GM12891 (cell line): ENCODE data around the gene DHX34.

Experiments used
- POLR2A ChIP-seq: IDR thresholded peaks from 2 replicates; pipeline ENCODE4 v1.6.1; 2011; ENCODE audit warnings: low read depth, low read length, control low read depth
- POLR2AphosphoS5 ChIP-seq: IDR thresholded peaks from 2 replicates; pipeline ENCODE4 v1.6.1; 2011; ENCODE audit warnings: low read depth, low read length, control low read depth
- POU2F2 ChIP-seq: IDR thresholded peaks from 2 replicates; pipeline ENCODE4 v1.6.1; 2011; ENCODE audit warnings: low read depth, mild to moderate bottlenecking, control low read depth, low read length, moderate library complexity
- SPI1 ChIP-seq: IDR thresholded peaks from 2 replicates; pipeline ENCODE4 v1.6.1; 2011; ENCODE audit warnings: low read depth, low read length, control low read depth

DNA sequence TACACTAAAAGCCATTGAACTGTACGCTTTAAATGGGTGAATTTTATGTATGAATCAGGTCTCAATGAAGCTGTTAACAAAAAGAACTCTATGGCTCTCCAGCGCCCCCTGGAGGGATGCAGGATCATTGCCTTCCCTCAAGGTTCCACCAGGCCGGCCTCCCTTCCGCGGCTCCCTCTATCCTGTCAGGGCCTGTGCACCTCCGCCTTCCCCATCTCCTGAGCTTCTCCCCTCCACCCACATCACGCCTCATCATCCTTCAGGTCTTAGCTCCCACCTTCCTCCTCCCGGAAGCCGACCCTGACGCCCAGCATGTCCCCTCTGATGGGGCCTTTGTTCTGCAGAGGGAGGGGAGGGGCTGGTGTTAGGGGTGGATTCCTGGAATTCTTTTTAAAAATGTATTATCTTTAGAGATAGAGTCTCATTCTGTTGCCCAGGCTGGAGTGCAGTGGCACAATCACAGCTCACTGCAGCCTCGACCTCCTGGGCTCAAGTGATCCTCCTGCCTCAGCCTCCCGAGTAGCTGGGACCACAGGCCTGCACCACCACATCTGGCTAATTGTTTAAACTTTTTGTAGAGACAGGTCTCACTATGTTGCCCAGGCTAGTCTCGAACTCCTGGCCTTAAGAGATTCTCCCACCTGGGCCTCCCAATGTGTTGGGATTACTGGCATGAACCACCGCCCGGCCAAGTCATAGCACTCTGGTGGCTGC, 42.6 kb downstream of the DHX34 start:
- TF ChIP-seq POLR2A, result no peak
- TF ChIP-seq POLR2AphosphoS5, result no peak
- TF ChIP-seq SPI1, result no peak
- TF ChIP-seq POU2F2, result no peak
